PFSK-1 (cell line): ENCODE measurements around the gene CTIF.

Experiments used
- FOXP2 ChIP-seq: optimal IDR thresholded peaks from 2 replicates; pipeline ENCODE3; 2011; ENCODE audit warnings: borderline replicate concordance, control low read depth, inconsistent platforms; ENCODE audit not compliant: insufficient read depth; ENCODE audit errors: extremely low read length, extremely low read depth
- POLR2AphosphoS5 ChIP-seq: IDR thresholded peaks from 2 replicates; pipeline ENCODE4 v1.6.1; 2012; ENCODE audit warnings: low read depth, mild to moderate bottlenecking, control low read depth, low read length, moderate library complexity
- REST ChIP-seq, 2 experiments: IDR thresholded peaks; 2 replicates each; pipeline versions ENCODE4 v1.6.1 to v1.8.0; 2011 to 2012; ENCODE audit warnings: low read depth in 2 of 2, low read length in 2 of 2, control low read depth in 1 of 2, inconsistent platforms in 1 of 2, mild to moderate bottlenecking in 1 of 2, moderate library complexity in 1 of 2; ENCODE audit not compliant: insufficient read depth in 1 of 2
- SIN3A ChIP-seq: IDR thresholded peaks from 2 replicates; pipeline ENCODE4 v1.6.1; 2012; ENCODE audit warnings: mild to moderate bottlenecking, low read length, moderate library complexity, borderline replicate concordance; ENCODE audit not compliant: insufficient read depth
- TAF1 ChIP-seq: IDR thresholded peaks from 2 replicates; pipeline ENCODE4 v1.6.1; 2012; ENCODE audit warnings: low read length, control low read depth, borderline replicate concordance; ENCODE audit not compliant: insufficient read depth

Gene CTIF

GRCh38 chr18:48564139-48564538 lies 25.3 kb downstream of the CTIF start:
- no peak for TF ChIP-seq REST (IDR thresholded peaks at IDR 0.05; ENCODE audit: insufficient read depth in 1 of 2, low read depth in 2 of 2, low read length in 2 of 2)
- TF ChIP-seq SIN3A, result no peak
- TF ChIP-seq TAF1, result no peak
- TF ChIP-seq FOXP2, result no peak
- TF ChIP-seq POLR2AphosphoS5, result no peak

GRCh38 chr18:48565105-48565504 lies 26.3 kb downstream of the CTIF start:
- TF ChIP-seq SIN3A (peak; percentile 74; the same call in 1 of the 2 replicates), FOXP2 (no peak), POLR2AphosphoS5 (no peak)

- TF ChIP-seq FOXP2 (no peak), POLR2AphosphoS5 (no peak), SIN3A (no peak), TAF1 (no peak), REST (IDR thresholded peaks at IDR 0.05; ENCODE audit: insufficient read depth in 1 of 2, low read depth in 2 of 2, low read length in 2 of 2) (no peak)
Measured at GRCh38 chr18:48566589-48566988, 27.8 kb downstream of the CTIF start.

- no peak for TF ChIP-seq FOXP2
- no peak for TF ChIP-seq POLR2AphosphoS5
- TF ChIP-seq REST (IDR thresholded peaks at IDR 0.05; ENCODE audit: insufficient read depth in 1 of 2, low read depth in 2 of 2, low read length in 2 of 2), result no peak
- no peak for TF ChIP-seq SIN3A
- TF ChIP-seq TAF1, result no peak
Measured at GRCh38 chr18:48567388-48567787, 28.6 kb downstream of the CTIF start.

GRCh38 chr18:48569139-48569914 lies 30.5 kb downstream of the CTIF start:
- TF ChIP-seq SIN3A (no peak), TAF1 (no peak), REST (IDR thresholded peaks at IDR 0.05; ENCODE audit: insufficient read depth in 1 of 2, low read depth in 2 of 2, low read length in 2 of 2) (no peak), FOXP2 (no peak), POLR2AphosphoS5 (no peak)
